ENCODE results near the gene SPTSSB.

Gene SPTSSB, protein sequence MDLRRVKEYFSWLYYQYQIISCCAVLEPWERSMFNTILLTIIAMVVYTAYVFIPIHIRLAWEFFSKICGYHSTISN

DNA sequence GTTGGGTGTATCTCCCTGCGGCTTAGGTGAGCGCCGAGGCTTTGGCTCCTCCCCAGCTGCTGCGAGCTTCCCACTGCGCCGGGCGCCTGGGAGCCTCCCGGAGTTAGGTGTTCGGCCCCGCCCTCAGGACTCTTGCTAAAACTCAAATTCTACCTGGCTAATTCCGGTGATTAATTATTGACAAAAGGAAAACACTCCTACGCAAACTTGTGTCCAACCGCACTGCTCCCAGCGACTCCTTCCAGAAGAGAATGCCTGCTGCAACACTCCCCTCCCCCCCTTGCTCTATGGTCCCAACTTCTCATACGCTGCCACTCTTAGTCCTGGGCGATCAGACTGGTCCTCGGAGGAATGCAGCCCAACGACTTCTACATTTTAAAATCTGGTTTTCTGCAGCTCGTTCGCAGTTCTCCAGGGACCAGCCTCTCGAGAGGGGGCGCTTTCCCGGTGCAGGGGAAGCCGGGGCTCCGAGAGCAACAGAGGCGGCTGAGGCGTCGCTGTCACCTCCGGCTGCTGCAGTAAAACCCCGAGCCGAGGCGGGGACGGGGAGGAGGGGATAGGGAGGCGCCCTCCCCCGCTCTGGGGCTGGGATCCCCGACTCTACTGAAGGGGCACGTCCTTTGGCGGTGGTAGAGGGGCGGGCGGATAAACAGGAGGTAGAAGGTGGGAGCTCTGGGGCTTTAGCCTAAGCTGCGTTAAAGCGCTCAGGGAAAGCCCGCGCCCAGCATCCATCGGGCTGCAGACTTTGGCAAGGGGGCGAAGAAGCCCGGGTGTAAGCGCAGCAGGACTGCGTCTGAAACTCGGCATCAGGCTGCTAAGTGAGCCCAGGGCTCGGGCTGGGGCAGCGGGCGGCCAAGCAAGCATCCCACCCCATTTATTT lies at the start of gene SPTSSB:
TSS of gene SPTSSB (minus strand) at position 77 of the 880 bp plus-strand sequence. CDS start 25,194 bp downstream, outside the sequence.
- peak in 55 of 58 donors; percentile 6 to 72 (median 39) for DNase-seq

DNA sequence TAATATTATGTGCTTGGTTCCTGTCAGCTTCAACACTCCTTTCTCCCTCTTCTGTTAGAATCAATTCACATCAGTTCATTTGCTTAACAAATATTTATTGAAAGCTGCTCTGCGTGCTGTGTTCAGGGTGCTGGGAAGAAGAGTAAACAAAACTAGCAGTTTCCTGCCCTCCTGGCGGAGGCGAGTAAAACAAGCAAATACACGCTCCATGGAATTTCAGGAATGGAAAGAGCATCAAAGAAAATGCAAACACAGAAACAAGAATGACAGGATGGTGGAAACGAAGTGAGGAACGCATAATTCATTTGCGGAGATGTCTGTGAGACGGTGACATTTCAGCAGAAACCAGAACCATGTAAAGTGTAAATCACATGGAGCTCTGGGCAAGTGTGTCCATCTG lies 49.4 kb upstream of the SPTSSB start:
- DNase-seq: no peak

DNA sequence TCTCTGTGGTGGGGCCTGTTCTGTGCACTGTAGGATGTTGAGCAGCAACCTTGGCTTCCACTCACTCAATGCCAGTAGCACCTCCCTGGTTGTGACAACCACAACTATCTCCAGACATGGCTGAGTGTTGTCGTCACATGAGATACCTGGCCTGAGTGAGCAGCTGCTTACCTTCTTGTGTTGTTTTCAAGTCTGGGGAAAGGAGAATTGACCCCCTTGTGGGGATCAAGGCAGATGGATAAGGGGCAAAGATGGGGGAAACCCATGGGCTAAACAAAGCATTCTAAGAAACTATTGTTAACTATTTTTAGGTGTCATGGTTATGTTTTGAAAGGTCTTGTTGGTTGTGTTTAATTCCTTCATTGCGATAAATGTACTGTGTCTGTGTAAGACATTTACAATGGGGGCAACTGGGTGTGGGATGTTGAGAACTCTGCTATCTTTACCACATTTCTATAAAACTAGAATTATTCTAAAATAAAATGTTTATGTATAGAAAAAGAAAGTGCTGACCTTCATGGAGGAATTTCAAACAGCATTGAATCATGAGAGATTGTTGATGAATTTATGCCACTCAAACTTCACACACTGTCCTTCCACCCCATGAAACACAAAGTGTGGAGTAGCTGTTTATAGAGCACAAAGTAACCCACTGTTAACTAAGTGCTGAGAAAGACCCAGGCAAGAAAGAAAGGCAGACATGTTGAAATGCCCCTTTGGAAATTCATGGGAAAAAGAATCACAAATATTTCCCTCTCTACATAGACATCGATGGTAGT lies 48.4 kb upstream of the SPTSSB start:
- DNase-seq: no peak

DNA sequence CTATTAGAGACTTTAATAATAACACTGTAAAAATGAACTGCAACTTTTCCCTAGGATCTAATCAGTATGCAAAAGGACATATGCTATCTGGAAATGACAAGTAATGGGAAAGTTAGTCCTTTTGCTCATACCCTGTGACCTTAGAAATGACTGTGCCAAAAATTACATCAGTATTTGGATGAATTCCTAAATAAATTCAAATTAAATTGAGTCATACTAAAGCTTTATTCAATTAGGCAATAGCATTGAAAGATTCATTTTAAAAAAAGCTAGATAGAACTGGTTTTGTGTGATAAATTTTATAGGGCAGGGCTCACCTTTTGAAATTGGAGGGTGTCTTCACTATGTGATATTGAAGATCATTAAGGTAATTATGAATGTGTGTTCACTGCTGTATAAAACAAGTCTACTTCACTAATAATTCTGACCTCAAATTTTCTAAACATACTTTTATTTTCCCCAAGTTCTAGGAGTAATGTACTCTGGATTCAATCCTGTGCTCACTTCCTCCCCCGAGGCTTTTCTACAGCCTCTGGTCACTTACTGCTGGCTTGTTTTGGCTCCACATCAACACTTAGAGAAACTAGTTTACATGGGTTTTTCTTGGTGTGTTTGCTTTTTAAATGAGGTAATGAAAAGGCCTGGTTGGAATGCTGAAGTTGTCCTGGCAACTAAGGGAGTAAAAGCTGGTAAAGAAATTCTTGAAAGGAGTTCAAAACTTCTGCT lies 44.4 kb upstream of the SPTSSB start:
- DNase-seq: no peak

DNA sequence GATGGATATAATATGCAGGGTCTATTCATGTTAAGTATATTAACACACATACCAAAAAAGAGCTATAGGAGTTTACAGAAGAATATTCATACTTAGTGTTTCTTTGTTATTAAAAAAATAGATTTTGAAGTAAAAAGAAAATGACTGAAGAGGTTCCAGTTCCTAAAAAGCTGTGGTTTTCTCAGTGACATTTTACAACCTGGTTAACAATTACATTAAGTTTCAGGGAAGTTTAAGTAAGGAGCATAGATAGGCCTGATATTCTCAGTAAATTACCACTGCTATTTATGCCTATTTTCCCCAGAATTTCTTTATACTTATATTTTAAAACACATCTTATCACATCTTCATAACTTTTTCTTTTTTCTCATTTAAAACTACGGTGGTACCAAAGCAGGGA lies 43.6 kb upstream of the SPTSSB start:
- DNase-seq: no peak

DNA sequence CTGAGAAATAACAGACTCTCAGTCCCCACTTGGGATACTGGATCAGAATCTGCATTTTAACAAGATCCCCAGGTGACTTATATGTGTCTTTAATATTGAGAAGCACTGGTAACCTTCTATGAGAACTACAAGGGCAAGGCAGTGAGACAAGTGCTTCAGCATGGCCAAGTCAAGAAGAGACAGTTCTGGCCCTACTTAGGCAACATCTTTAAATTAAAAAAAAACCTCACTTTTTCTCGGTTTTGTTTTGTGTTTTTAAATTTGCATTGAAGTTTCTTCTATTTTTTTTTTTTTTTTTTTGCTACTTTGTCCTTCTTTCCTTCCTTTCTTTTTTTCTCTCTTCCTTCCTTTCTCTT lies 42.5 kb upstream of the SPTSSB start:
- DNase-seq: no peak

DNA sequence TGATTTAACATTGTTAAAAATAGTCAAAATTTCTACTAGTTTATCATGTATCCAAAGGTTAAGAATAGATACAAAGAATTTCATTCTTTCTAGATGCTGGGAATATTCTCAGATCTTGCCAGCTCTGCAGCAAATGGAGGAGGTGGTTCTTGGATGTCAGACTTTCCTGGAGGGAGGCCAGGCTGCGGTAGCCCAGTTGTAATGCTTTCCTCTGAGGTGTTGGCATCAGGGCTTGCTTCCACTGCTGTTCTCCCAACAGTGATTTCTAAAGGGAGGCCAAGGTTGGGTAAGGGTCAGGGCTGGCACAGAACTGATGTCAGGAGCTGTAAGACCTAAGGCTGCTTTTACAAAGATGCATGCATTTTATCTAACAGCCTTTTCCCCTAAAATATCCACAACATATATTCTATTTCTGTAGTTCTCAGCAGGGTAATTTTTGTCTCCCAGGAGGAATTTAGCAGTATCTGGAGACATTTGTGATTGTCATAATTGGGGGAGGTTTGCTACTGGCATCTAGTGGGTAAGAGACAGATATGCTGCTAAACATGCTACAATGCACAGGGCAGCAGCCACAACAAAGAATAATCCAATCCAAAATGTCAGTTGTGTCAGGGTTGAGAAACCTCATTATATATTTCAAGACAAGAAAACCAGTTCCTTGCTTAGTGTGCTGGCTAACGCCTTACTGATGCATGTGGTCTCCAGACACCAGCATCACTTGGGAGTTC lies 42.0 kb upstream of the SPTSSB start:
- peak in 44 of 58 donors; percentile 3 to 78 (median 35) for DNase-seq

DNA sequence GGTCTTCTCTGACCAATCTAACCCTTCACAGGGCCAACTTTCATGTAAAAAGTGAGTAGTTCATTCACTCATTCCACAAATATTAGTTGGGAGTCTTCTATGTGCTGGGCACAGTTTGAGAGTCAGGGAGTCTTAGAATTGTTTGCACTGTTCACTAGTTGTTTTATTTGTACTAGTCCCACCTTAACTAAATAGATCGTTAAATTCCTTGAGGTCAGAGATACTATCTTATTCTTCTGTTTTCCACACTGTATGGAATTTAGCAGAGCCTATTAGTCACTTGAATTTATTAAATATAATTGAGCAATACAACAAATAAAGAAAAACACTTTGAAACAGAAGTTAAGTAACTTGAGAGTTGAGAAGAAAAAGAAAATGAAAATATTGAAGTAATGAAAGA lies 40.8 kb upstream of the SPTSSB start:
- no peak for DNase-seq

DNA sequence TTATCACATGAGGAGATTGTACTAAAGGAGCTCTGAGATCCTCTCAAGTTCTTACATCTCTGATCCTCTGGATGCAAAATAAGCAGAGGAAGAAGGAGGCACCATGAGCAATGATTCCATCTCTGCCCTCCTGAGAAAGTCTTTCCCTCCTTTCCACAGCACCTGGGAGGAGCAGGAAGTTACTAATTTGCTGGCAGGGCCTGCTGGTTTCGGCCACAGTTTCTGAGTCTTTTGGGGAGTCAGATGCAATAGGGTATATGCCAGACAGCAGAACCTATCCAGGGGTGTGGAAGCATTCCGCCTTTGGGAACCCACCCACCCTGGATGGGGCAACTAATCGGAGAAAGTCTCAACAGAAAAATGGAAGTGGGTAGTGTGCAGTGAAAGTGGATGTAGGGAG lies 38.5 kb upstream of the SPTSSB start:
- DNase-seq: no peak

DNA sequence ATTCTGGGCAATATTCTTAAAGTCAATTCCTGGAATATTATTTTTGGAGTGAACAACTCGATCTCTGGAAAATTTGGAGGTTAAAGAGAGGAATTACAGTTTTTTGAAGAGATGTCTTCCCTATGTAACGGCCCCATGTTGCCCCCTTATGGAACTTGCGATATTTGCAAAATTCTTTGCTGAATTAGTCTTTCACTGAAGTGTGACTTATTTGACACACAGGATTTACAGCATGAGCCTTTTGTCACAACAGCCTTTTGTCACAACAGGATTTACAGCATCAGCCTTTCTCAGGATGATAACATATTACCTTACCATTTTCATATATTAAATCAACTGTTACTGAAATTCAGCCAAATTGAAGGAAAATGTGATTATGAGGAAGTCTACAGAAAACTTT lies 37.8 kb upstream of the SPTSSB start:
- peak in 7 of 58 donors; percentile 2 to 40 (median 11) for DNase-seq

DNA sequence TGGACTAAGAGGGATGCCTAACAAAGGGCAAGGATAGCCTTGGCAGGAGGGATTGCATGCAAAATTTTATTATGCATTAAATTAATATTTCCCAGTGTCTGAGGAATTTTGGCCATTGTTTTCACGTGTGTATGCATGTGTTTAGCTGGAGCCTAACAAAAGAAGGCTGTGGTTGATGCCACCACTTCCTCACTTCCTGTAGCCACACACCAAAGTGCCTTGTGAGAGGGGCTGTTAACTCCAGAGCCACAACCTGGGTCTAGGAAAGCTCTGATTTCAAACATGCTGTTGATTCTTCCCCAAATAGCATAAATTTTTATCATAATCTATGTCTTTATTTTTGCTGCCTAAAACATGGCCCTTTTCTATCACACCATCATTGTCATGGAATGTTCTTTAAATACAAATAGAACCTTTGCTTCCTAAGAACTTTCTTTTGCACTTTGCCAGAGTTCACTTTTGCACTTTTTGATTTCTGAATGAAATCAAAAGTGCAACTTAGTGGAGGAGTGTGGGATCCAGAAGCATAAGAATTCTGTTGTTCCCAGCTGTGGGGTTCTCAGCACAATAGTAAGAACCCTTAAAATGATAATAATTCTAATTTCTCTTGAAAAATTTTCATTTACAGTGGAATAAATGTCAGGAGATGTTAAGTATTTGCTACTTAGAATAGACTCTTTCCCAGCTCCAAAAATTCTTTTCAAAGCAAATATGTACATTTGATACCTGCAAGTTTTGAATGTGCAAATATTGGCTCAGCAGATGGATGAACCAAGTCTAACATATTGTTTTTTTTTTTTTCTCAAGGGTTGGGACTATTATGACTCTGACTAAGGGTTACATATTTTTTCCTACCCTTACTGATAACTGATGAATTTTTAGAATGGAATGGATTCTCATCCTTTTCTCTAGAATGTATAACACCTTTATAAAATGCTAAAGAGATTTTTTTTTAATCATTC lies 35.6 kb upstream of the SPTSSB start:
- DNase-seq: no peak

DNA sequence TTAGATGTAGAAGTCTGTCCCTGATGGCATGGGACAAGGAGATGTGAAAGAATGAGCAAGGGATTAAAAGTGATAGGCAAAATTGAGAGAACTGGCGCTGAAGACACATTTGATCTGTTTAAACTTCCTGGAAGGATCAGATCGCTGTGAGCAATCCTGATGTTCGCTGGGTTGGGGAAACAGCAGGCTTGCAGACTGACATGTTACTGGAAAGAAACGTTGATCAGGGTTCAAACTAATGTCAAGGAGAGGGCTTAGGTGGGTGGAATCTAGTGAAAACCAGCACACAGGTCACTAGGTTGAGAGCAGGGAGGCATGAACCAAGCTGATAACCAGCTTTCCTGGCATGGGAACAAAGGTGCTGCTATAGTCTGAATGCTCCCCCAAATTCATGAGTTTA lies 34.5 kb upstream of the SPTSSB start:
- DNase-seq: no peak

DNA sequence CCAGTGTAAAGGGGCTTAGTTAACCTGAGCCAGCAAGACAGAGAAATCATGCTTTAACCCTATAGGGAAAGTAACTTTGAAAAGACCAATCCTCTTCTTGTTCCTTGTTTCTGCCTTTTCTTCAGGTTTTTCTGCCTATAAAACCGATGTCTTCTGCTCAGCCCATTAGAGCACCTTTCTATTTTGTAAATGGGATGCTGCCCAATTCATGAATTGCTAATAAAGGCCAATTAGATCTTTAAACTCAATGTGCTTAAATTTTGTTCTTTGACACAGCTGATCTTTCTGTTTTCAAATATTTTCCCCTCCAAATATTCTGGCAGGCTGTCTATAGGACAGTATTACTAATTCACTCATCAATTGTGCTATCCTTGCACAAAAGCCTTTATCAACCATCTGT lies 33.8 kb upstream of the SPTSSB start:
- no peak for DNase-seq

DNA sequence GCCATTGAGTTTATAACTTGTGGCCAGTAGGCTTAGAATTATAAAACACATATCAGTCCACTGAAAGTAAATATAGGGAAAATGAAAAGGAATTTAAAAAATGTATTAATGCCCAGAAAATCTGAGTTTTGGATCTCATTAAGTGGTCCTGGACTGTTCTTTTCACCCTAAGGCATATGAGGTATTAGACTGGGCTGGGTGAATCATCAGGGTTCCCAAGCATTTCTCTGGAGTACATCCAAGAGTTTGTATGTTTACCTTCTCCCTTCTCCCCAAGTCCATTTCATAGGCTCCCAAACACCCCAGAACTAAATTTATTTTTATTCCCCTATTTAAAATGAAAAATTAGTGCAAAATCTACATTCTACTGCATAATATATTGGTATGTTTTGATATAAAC lies 31.9 kb upstream of the SPTSSB start:
- no peak for DNase-seq

DNA sequence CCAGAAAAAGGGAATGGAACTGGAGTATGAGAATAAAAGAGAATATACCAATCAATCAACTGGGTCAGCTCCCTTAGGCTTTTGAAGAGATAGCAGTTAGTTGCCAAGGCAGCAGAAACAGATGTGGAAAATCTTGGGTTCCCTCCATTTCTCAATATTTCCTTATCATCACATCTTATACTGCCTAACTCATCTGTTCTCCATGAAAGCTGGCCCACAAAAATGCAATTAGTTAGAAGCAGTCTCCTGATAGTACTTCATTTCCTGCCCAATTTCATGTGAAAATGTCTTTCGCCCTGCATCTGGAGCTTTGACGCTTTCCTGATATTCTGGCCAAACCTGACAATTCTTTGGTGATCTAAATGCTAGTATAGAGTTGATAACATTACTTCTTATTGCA lies 30.1 kb upstream of the SPTSSB start:
- no peak for DNase-seq

DNA sequence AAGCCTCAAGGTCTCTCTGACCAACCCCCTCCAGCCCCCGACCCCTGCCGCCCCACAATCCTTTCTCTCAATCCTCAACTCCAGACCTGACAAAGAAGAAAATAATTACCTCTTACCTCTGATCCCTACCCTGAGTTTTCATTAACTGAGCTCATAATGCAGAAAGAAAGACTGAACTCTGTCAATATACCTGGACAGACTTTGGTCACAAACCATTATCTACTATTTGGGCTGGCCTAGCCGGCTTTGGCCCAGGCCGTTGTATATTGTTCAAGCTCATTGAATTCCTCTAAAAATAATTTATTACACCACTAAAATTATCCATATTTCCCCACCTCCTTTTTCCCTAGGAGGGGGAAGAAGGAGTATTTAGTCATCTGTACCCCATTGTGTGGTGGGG lies 29.3 kb upstream of the SPTSSB start:
- DNase-seq: no peak

DNA sequence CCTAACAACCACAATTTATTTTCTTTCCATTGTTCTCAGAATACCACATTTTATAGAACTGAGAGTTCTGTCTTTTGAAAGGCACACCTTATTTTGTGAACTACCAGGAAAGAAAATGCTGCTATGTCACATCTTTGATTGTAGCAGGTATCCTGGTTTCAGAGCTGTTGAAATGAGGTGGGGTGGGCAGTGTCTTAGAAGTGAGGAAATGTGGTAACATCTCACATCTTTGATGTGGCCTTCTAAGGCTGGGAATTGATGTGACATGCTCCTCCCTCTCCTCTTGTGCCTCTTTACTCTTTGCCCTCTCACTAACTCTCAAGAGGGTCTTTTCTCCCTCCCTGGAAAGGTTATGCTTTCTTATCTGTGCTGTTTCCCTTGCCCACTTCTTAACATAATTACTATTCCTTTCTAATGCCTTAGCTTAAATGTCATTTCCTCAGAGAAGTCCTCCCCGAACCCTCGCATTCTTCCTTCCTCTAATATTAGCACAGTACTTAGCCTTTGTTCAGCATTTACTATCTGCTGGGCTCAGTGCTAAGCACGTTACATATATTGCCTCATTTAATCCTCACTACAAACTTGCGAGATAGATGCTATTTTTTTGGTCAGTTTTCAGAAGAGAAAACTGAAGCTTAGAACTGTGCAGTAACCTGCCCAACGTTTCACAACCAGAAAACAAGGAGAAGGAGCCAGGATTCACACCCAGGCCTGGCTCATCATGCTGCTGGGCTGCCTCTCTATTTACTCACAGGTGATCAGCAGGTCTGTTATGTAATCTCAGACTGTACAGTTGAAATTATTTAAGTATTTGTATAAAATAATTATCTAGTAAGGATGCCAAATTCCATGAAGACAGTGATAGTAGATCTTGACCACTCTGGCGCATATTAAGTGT lies 24.0 kb upstream of the SPTSSB start:
- DNase-seq: no peak

DNA sequence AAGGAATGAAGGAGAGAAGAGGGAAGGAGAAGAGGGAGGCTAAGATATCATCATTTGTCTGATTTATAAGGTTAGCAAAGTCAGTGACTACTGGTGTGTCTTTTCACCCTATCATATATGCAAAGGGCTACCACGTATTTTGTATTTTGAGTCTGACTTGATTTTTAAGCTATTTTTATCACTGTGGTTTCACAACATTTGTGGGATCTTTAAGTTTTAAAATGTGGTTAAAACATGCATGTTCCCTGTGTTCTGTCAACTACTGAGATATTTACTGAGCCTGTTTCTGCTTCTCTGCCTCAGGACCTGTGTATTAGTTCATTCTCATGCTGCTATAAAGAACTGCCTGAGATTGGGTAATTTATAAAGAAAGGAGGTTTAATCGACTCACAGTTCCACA lies 22.5 kb upstream of the SPTSSB start:
- no peak for DNase-seq

DNA sequence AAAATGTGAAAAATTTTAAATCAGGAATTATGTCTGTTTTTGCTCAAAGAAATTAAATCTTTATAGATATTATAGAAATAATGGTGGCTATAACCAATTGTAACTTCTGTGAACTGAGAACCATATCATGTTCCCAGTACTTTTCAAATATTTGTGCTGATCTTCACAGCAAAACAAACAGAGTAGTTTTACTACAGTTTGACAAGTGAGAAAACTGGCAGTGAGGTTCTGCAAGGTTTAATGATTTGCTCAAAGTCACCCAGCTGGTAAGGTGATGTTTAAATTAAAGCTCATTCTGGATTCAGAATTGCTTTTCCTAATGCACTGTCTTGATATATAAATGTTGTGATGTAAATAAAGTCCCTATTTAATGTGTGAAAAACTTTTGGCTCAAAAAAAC lies 22.0 kb upstream of the SPTSSB start:
- no peak for DNase-seq
